ENCODE measurements around the gene ZNF423.

ZNF423 gene

DNA sequence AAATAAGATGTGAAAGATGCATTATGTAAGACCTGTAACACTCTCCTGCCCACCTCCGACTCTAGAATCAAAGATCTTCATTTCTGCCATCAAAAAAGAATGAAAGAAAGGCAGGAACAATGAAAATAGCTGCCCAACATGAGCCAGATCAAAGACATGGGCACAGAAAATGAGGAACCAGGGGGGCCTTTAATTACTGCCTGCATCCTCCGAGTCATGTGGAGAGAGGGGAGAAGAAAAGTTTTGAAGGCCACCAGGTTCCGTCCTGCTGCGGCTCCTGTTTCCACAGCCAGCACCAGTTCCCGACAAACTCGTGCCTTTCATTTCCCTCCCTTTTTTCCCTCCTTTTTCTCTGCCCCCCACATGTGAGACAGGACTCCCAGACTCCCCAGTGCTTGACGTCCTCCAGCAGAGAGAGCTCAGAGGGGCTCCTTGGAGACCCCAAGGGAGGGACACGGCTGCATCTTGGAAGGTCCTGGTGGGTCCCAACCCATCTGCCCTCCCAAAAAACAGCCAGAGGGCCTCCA is 168.4 kb downstream of the ZNF423 start:
- Histone ChIP-seq H3K4me3 (ENCODE audit: low read depth, low read length) (no peak overlapping the region), H3K9me3 (ENCODE audit: control insufficient read depth, low read length) (no peaks in the 10 kb centered on the region), H3K4me2 (ENCODE audit: low read length) (no peak overlapping the region), H3K27me3 (ENCODE audit: control insufficient read depth, insufficient read depth, low read length) (no peaks in the 10 kb centered on the region), H3K36me3 (ENCODE audit: control insufficient read depth, insufficient read depth, low read length) (no peaks in the 10 kb centered on the region), H2AFZ (no peak overlapping the region), H3K27ac (no peak overlapping the region), H3K9ac (no peak overlapping the region), H3K4me1 (no peaks in the 10 kb centered on the region), H3K79me2 (no peaks in the 10 kb centered on the region)
- TF ChIP-seq, protein P1, sequence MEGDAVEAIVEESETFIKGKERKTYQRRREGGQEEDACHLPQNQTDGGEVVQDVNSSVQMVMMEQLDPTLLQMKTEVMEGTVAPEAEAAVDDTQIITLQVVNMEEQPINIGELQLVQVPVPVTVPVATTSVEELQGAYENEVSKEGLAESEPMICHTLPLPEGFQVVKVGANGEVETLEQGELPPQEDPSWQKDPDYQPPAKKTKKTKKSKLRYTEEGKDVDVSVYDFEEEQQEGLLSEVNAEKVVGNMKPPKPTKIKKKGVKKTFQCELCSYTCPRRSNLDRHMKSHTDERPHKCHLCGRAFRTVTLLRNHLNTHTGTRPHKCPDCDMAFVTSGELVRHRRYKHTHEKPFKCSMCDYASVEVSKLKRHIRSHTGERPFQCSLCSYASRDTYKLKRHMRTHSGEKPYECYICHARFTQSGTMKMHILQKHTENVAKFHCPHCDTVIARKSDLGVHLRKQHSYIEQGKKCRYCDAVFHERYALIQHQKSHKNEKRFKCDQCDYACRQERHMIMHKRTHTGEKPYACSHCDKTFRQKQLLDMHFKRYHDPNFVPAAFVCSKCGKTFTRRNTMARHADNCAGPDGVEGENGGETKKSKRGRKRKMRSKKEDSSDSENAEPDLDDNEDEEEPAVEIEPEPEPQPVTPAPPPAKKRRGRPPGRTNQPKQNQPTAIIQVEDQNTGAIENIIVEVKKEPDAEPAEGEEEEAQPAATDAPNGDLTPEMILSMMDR (IDR thresholded peaks at IDR 0.05): no peak

DNA sequence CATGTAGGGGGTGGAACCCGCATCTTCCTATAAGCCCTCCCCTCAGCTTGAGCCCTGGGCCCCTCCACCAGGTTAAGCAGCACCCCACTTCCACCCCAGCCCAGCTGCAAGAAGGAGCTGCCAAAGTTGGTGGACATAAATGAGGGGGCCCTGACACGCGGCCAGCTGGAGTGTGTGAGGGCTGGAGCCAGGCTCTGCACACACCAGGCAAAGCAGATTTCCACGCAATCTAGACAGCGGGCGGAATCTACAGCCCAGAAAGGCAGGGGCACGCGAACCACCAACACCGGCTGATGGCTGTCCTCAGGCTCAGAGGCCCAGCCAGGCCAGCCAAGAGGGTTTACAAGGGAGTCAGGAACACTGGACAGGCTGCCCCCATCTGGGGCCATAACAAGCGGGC is 171.2 kb downstream of the ZNF423 start:
- no peaks in the 10 kb centered on the region for H3K27me3 ChIP-seq (ENCODE audit: control insufficient read depth, insufficient read depth, low read length)
- H3K79me2 ChIP-seq: no peaks in the 10 kb centered on the region
- no peak overlapping the region for H3K9ac ChIP-seq
- no peaks in the 10 kb centered on the region for H3K4me1 ChIP-seq
- TF ChIP-seq, protein P1 (IDR thresholded peaks at IDR 0.05): no peak
- H2AFZ ChIP-seq: no peak overlapping the region
- H3K4me3 ChIP-seq (ENCODE audit: low read depth, low read length): no peak overlapping the region
- H3K9me3 ChIP-seq (ENCODE audit: control insufficient read depth, low read length): no peaks in the 10 kb centered on the region
- H3K27ac ChIP-seq: no peak overlapping the region
- no peaks in the 10 kb centered on the region for H3K36me3 ChIP-seq (ENCODE audit: control insufficient read depth, insufficient read depth, low read length)
- H3K4me2 ChIP-seq (ENCODE audit: low read length): no peak overlapping the region

DNA sequence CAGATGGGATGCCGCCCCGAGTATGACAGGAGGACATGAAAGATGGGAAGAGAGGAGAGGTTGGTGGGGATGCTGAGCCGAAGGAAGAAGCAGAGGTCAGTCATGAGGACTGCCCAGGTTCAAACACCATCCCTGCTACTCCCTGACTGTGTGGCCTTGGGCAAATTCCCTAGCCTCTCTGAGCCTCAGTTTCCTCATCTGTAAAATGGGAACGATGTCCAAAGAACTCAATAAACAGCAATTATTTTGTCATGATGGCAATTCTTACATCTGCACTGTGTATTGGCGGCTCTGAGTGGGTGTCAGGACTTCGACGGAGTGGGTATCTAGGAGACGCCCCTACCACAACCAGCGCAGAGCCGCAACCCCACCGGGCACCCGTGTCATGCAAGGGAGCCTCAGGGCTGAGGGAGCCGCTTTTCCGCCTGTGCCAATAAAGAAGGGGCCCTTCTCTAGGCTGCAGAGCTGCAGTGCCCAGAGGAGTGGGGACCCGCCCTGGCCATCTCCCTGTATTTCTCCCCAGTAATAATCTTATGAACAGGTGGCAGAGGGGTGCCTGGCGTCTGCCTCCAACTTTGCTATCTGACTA is 173.2 kb downstream of the ZNF423 start:
- no peak overlapping the region for H3K4me2 ChIP-seq (ENCODE audit: low read length)
- no peak overlapping the region for H3K9ac ChIP-seq
- no peaks in the 10 kb centered on the region for H3K36me3 ChIP-seq (ENCODE audit: control insufficient read depth, insufficient read depth, low read length)
- H3K4me3 ChIP-seq (ENCODE audit: low read depth, low read length): no peak overlapping the region
- H2AFZ ChIP-seq: no peak overlapping the region
- no peaks in the 10 kb centered on the region for H3K4me1 ChIP-seq
- no peaks in the 10 kb centered on the region for H3K27me3 ChIP-seq (ENCODE audit: control insufficient read depth, insufficient read depth, low read length)
- TF ChIP-seq, protein P1 (IDR thresholded peaks at IDR 0.05): no peak
- no peaks in the 10 kb centered on the region for H3K9me3 ChIP-seq (ENCODE audit: control insufficient read depth, low read length)
- no peak overlapping the region for H3K27ac ChIP-seq
- H3K79me2 ChIP-seq: no peaks in the 10 kb centered on the region

DNA sequence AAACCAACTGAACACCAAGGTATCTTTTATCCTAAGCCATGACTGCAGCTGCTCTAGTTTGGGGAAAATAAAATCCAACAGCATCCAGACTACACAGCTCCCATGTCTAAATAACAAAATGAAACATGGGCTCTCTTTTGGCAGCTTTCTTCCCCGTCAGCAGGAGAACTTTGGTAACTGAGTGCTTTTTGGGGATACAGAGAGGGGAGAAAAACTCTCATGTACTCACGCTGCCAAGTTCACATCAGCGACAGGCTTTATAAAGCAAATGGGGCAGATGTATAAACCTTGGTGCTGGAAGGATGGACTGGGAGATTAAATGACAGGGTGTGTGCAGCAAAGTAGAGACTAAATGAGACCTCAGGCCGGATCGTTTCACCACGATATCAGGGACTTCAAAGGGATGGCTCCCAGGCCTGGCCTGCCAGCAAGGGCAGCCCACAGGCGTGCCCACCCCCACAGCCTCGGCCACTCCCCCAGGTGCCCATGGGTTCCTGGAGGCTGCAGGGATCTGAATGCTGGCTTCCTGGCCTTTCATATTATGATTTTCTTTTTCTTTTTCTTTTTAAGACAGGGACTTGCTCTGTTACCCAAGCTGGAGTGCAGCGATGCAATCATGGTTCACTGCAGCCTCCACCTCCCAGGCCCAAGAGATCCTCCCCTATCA is 174.6 kb downstream of the ZNF423 start:
- Histone ChIP-seq H3K9me3 (ENCODE audit: control insufficient read depth, low read length) (no peaks in the 10 kb centered on the region), H3K36me3 (ENCODE audit: control insufficient read depth, insufficient read depth, low read length) (no peaks in the 10 kb centered on the region), H3K27me3 (ENCODE audit: control insufficient read depth, insufficient read depth, low read length) (no peaks in the 10 kb centered on the region), H3K9ac (no peak overlapping the region), H2AFZ (no peak overlapping the region), H3K4me3 (ENCODE audit: low read depth, low read length) (no peak overlapping the region), H3K27ac (no peak overlapping the region), H3K79me2 (no peaks in the 10 kb centered on the region), H3K4me1 (no peaks in the 10 kb centered on the region), H3K4me2 (ENCODE audit: low read length) (no peak overlapping the region)
- TF ChIP-seq, protein P1 (IDR thresholded peaks at IDR 0.05): no peak
